ENCODE data around the gene HES5. TPM values are rescaled to one million over a fixed set of nuclear protein-coding genes. Genes with fewer than 3 reads are reported as not detected.

Gene HES5
- polyA plus RNA-seq, 1 donor (not counting 4 experiments of a cell fraction or from before 2014, with no cell fraction given): 0.33 TPM

- no peak for TF ChIP-seq CTCF (optimal IDR thresholded peaks at IDR 0.05 in 1 of 3, IDR thresholded peaks at IDR 0.05 in 1 of 3, conservative IDR thresholded peaks at IDR 0.05 in 1 of 3; ENCODE audit: extremely low read depth in 1 of 3, insufficient read depth in 2 of 3, low read length in 3 of 3)
- no peak for TF ChIP-seq EZH2 (IDR thresholded peaks at IDR 0.05; ENCODE audit: low read length)
- no peaks in the 10 kb centered on the region for H3K27me3 ChIP-seq (ENCODE audit: control insufficient read depth, extremely low read depth, insufficient read depth, low read length)
- H3K4me3 ChIP-seq (ENCODE audit: control insufficient read depth in 2 of 3, extremely low read depth in 1 of 3, insufficient read depth in 2 of 3, low read depth in 1 of 3, low read length in 3 of 3): no peak overlapping the region
- no peak overlapping the region for H2AFZ ChIP-seq (ENCODE audit: control insufficient read depth, low read length)
- DNase-seq (ENCODE audit: low read depth, low spot score): no peak
- H4K20me1 ChIP-seq (ENCODE audit: control insufficient read depth, extremely low read depth, insufficient read depth, low read length): peaks cover 3% of the 10 kb centered on the region
- dilution Hi-C loops (cut with MboI; ENCODE audit: extremely low pct_ligation_motif_present, low sequenced_read_pairs): no loop called here
- H3K36me3 ChIP-seq (ENCODE audit: control insufficient read depth in 2 of 2, extremely low read depth in 1 of 2, insufficient read depth in 2 of 2, low read length in 2 of 2): peaks cover 33 to 34% of the 10 kb centered on the region in 2 experiments
- H3K9ac ChIP-seq (ENCODE audit: control insufficient read depth, extremely low read depth, insufficient read depth, low read length): no peak overlapping the region
- H3K27ac ChIP-seq (ENCODE audit: control insufficient read depth, insufficient read depth, low read length): no peak overlapping the region
- FAIRE-seq: no peak
- peaks cover 34% of the 10 kb centered on the region for H3K79me2 ChIP-seq (ENCODE audit: control insufficient read depth, insufficient read depth, low read length)
- H3K4me1 ChIP-seq (ENCODE audit: control insufficient read depth, extremely low read depth, insufficient read depth, low read length): peaks cover 2% of the 10 kb centered on the region
- H3K9me3 ChIP-seq (ENCODE audit: control insufficient read depth, low read depth, low read length): no peaks in the 10 kb centered on the region
- no peaks in the 10 kb centered on the region for H3K9me1 ChIP-seq (ENCODE audit: control insufficient read depth, extremely low read depth, insufficient read depth, low read length)
- no peak overlapping the region for H3K4me2 ChIP-seq (ENCODE audit: control insufficient read depth, extremely low read depth, insufficient read depth, low read depth, low read length)
Measured at GRCh38 chr1:2519729-2520128, 10.3 kb downstream of the HES5 start.

- peaks cover 34 to 35% of the 10 kb centered on the region in 2 experiments for H3K36me3 ChIP-seq (ENCODE audit: control insufficient read depth in 2 of 2, extremely low read depth in 1 of 2, insufficient read depth in 2 of 2, low read length in 2 of 2)
Measured at GRCh38 chr1:2519029-2519685, 10.9 kb downstream of the HES5 start.

More at GRCh38 chr1:2519029-2519685, 10.9 kb downstream of the HES5 start:
- H3K4me2 ChIP-seq (ENCODE audit: control insufficient read depth, extremely low read depth, insufficient read depth, low read depth, low read length): no peak overlapping the region
- no peaks in the 10 kb centered on the region for H3K27me3 ChIP-seq (ENCODE audit: control insufficient read depth, extremely low read depth, insufficient read depth, low read length)
- H4K20me1 ChIP-seq (ENCODE audit: control insufficient read depth, extremely low read depth, insufficient read depth, low read length): peaks cover 3% of the 10 kb centered on the region
- H3K4me3 ChIP-seq (ENCODE audit: control insufficient read depth in 2 of 3, extremely low read depth in 1 of 3, insufficient read depth in 2 of 3, low read depth in 1 of 3, low read length in 3 of 3): no peak overlapping the region
- dilution Hi-C loops (cut with MboI; ENCODE audit: extremely low pct_ligation_motif_present, low sequenced_read_pairs): no loop called here
- peaks cover 28% of the 10 kb centered on the region for H3K79me2 ChIP-seq (ENCODE audit: control insufficient read depth, insufficient read depth, low read length)
- H3K4me1 ChIP-seq (ENCODE audit: control insufficient read depth, extremely low read depth, insufficient read depth, low read length): no peaks in the 10 kb centered on the region
- no peaks in the 10 kb centered on the region for H3K9me3 ChIP-seq (ENCODE audit: control insufficient read depth, low read depth, low read length)
- no peak for DNase-seq (ENCODE audit: low read depth, low spot score)
- H3K27ac ChIP-seq (ENCODE audit: control insufficient read depth, insufficient read depth, low read length): no peak overlapping the region
- H3K9me1 ChIP-seq (ENCODE audit: control insufficient read depth, extremely low read depth, insufficient read depth, low read length): no peaks in the 10 kb centered on the region
- no peak overlapping the region for H2AFZ ChIP-seq (ENCODE audit: control insufficient read depth, low read length)
- no peak for FAIRE-seq
- TF ChIP-seq CTCF (optimal IDR thresholded peaks at IDR 0.05 in 1 of 3, IDR thresholded peaks at IDR 0.05 in 1 of 3, conservative IDR thresholded peaks at IDR 0.05 in 1 of 3; ENCODE audit: extremely low read depth in 1 of 3, insufficient read depth in 2 of 3, low read length in 3 of 3) (no peak), EZH2 (IDR thresholded peaks at IDR 0.05; ENCODE audit: low read length) (no peak)
- H3K9ac ChIP-seq (ENCODE audit: control insufficient read depth, extremely low read depth, insufficient read depth, low read length): no peak overlapping the region

Measured in keratinocyte (primary cell).